Epithelial cell of esophagus (primary cell): ENCODE results near the gene RAD51B.

Experiments used
- DNase-seq: peaks from one replicate; pipeline ENCODE4 v3.0.0; 2010; ENCODE audit warnings: low read depth
- H3K4me3 ChIP-seq: 2 replicates; pipeline ENCODE4 v1.5.1; 2011; ENCODE audit warnings: mild to moderate bottlenecking, low read length, control low read depth
- CTCF ChIP-seq: IDR thresholded peaks from 2 replicates; pipeline ENCODE4 v1.5.1; 2011; ENCODE audit warnings: low read depth, mild to moderate bottlenecking, low read length, control low read depth, inconsistent platforms; ENCODE audit not compliant: insufficient read depth; ENCODE audit errors: missing control alignments

RAD51B gene

GRCh38 chr14:68369281-68370056 lies 549.9 kb downstream of the RAD51B start:
- H3K4me3 ChIP-seq, result no peak overlapping the region
- TF ChIP-seq CTCF, result no peak
- DNase-seq, result no peak

- TF ChIP-seq CTCF, result no peak
- H3K4me3 ChIP-seq, result no peak overlapping the region
- DNase-seq, result no peak
These were observed 550.4 kb downstream of the RAD51B start for GRCh38 chr14:68370057-68370360.

GRCh38 chr14:68372368-68372767 lies 552.8 kb downstream of the RAD51B start:
- no peak overlapping the region for H3K4me3 ChIP-seq
- no peak for TF ChIP-seq CTCF
- no peak for DNase-seq

GRCh38 chr14:68373124-68373646 lies 553.6 kb downstream of the RAD51B start:
- no peak for TF ChIP-seq CTCF
- no peak overlapping the region for H3K4me3 ChIP-seq
- no peak for DNase-seq

GRCh38 chr14:68373847-68374444 lies 554.4 kb downstream of the RAD51B start:
- DNase-seq, result no peak
- no peak for TF ChIP-seq CTCF
- H3K4me3 ChIP-seq, result no peak overlapping the region

- TF ChIP-seq CTCF, result no peak
- no peak overlapping the region for H3K4me3 ChIP-seq
- no peak for DNase-seq
These were observed 555.1 kb downstream of the RAD51B start for GRCh38 chr14:68374682-68375081.

- no peak for TF ChIP-seq CTCF
- no peak overlapping the region for H3K4me3 ChIP-seq
- no peak for DNase-seq
These were observed 555.8 kb downstream of the RAD51B start for GRCh38 chr14:68375376-68375775.
